ENCODE results near the gene KLLN. TPM values are rescaled to one million over a fixed set of nuclear protein-coding genes. Genes with fewer than 3 reads are reported as not detected.
A peak's percentile ranks its signal among the peaks of the same experiment; 100 is the strongest.

Gene KLLN
- total and polyA plus RNA-seq, 9 of the 15 experiments (the other 6 are each of a cell fraction or from before 2014, with no cell fraction given): 0.07 to 0.40 (median 0.25) TPM

DNA sequence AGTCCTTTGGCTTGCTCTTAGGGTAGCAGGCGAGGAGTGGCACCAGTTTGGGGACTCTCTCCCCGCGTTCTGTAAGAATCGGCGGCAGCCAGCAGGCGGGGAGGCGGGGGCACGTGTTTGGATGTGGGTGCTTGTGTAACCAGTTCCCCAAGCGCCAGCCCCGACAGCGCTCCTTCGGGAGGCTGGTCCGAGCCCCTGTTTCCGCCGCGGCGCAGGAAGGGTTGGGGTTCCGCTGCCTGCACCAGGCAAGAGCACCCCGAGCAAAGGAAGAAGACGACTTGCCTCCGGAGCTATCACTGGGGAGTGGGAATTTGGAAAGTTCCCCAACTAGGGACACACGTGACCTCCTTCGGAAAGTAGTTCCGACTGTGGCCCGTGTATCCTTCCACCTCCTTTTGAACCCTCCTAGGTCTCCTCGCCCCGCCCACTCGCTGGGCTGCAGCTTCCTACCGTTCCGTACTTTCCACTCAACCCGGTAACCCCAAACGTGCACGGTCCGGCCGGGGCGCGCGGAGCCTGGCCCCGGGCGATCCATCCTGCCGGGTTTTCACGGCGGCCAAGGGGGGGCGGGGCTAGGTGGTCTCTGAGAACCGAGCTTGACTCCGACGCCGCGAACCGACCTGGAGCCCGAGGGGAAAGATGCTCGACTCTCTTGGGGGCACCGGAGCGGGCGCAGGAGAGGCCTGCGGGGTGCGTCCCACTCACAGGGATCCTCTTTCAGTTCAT is 1.2 kb downstream of the KLLN start (continued):
- TF ChIP-seq MTF1 (CRISPR knock-in tag; IDR thresholded peaks at IDR 0.05; ENCODE audit: borderline replicate concordance): no peak
- TF ChIP-seq SAFB2 (IDR thresholded peaks at IDR 0.05; ENCODE audit: borderline replicate concordance, low read depth, low read length, severe bottlenecking): no peak
- no peak for TF ChIP-seq PTRF (tag; IDR thresholded peaks at IDR 0.05)
- TF ChIP-seq RAD51 (IDR thresholded peaks at IDR 0.05; ENCODE audit: borderline replicate concordance, low read depth): peak; percentile 90
- TF ChIP-seq, protein P1, sequence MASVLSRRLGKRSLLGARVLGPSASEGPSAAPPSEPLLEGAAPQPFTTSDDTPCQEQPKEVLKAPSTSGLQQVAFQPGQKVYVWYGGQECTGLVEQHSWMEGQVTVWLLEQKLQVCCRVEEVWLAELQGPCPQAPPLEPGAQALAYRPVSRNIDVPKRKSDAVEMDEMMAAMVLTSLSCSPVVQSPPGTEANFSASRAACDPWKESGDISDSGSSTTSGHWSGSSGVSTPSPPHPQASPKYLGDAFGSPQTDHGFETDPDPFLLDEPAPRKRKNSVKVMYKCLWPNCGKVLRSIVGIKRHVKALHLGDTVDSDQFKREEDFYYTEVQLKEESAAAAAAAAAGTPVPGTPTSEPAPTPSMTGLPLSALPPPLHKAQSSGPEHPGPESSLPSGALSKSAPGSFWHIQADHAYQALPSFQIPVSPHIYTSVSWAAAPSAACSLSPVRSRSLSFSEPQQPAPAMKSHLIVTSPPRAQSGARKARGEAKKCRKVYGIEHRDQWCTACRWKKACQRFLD (CRISPR knock-in tag; IDR thresholded peaks at IDR 0.05): no peak
- 0 out of 4 replicates have a peak, but pooled peaks of 1 of the 2 experiments have one; percentile 17 for TF ChIP-seq TRIM24 (IDR thresholded peaks at IDR 0.05)
- TF ChIP-seq NR2C2 (CRISPR knock-in tag; IDR thresholded peaks at IDR 0.05): peak; percentile 80
- TF ChIP-seq NR2C2 (tag; IDR thresholded peaks at IDR 0.05): peak; percentile 86
- TF ChIP-seq FOXP1 (CRISPR knock-in tag; IDR thresholded peaks at IDR 0.05): no peak
- TF ChIP-seq ZEB2 (IDR thresholded peaks at IDR 0.05): no peak
- peak; percentile 82 for TF ChIP-seq POLR2G (IDR thresholded peaks at IDR 0.05; ENCODE audit: low read depth, low read length)
- TF ChIP-seq HIVEP1 (CRISPR knock-in tag; IDR thresholded peaks at IDR 0.05): no peak
- 0 out of 4 replicates have a peak, but pooled peaks of 1 of the 2 experiments have one; percentile 9 for TF ChIP-seq NRF1 (conservative IDR thresholded peaks at IDR 0.05 in 1 of 2, IDR thresholded peaks at IDR 0.05 in 1 of 2)
- no peak for TF ChIP-seq IRF2 (CRISPR knock-in tag; IDR thresholded peaks at IDR 0.05)
- TF ChIP-seq STAT5B (CRISPR knock-in tag; IDR thresholded peaks at IDR 0.05): no peak
- TF ChIP-seq JUND (IDR thresholded peaks at IDR 0.05; ENCODE audit: borderline replicate concordance, low read depth, low read length): peak; percentile 47; the same call in 1 of the 2 replicates
- peak; percentile 26; the same call in 1 of the 3 replicates for TF ChIP-seq JUND (tag; IDR thresholded peaks at IDR 0.05; ENCODE audit: borderline replicate concordance, low read depth, low read length)
- TF ChIP-seq, protein P2, sequence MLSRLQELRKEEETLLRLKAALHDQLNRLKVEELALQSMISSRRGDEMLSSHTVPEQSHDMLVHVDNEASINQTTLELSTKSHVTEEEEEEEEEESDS (CRISPR knock-in tag; IDR thresholded peaks at IDR 0.05): no peak
- no peak for TF ChIP-seq ZNF79 (CRISPR knock-in tag; IDR thresholded peaks at IDR 0.05; ENCODE audit: low read depth)
- no peak for TF ChIP-seq TAL1 (IDR thresholded peaks at IDR 0.05)
- TF ChIP-seq, protein P3, sequence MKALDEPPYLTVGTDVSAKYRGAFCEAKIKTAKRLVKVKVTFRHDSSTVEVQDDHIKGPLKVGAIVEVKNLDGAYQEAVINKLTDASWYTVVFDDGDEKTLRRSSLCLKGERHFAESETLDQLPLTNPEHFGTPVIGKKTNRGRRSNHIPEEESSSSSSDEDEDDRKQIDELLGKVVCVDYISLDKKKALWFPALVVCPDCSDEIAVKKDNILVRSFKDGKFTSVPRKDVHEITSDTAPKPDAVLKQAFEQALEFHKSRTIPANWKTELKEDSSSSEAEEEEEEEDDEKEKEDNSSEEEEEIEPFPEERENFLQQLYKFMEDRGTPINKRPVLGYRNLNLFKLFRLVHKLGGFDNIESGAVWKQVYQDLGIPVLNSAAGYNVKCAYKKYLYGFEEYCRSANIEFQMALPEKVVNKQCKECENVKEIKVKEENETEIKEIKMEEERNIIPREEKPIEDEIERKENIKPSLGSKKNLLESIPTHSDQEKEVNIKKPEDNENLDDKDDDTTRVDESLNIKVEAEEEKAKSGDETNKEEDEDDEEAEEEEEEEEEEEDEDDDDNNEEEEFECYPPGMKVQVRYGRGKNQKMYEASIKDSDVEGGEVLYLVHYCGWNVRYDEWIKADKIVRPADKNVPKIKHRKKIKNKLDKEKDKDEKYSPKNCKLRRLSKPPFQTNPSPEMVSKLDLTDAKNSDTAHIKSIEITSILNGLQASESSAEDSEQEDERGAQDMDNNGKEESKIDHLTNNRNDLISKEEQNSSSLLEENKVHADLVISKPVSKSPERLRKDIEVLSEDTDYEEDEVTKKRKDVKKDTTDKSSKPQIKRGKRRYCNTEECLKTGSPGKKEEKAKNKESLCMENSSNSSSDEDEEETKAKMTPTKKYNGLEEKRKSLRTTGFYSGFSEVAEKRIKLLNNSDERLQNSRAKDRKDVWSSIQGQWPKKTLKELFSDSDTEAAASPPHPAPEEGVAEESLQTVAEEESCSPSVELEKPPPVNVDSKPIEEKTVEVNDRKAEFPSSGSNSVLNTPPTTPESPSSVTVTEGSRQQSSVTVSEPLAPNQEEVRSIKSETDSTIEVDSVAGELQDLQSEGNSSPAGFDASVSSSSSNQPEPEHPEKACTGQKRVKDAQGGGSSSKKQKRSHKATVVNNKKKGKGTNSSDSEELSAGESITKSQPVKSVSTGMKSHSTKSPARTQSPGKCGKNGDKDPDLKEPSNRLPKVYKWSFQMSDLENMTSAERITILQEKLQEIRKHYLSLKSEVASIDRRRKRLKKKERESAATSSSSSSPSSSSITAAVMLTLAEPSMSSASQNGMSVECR (CRISPR knock-in tag; IDR thresholded peaks at IDR 0.05): 0 out of 2 replicates have a peak, but pooled peaks have one; percentile 26
- TF ChIP-seq BRF1 (IDR thresholded peaks at IDR 0.05; ENCODE audit: borderline replicate concordance, extremely low read depth, insufficient read length): no peak
- TF ChIP-seq RFX5 (IDR thresholded peaks at IDR 0.05; ENCODE audit: low read depth, low read length): 0 out of 2 replicates have a peak, but pooled peaks have one; percentile 27
